K562 (cell line): Measurements from ENCODE around the gene APOL3. TPM values are rescaled to one million over a fixed set of nuclear protein-coding genes. Genes with fewer than 3 reads are reported as not detected.
"Not testable (repeated sequence)": the region's sequence is repeated elsewhere in the genome, so short reads cannot be mapped to it uniquely, and the experiment has no call there.

Experiments used
- ATAC-seq: fragments of 200-7000 bp; cut with Tn5 transposase; 3 replicates; pipeline ENCODE4 v1.9.1; 2020; ENCODE audit warnings: moderate library complexity
- BruUV-seq: library from RNA; stranded (reverse); fragments of 400-500 nt; replicated peaks from 2 replicates; lab custom pipeline; 2021; lab: Mats Ljungman, UMichigan
- CTCF ChIA-PET: fragments of 300-600 bp; formaldehyde crosslinking; extraction: SDS; loops from one replicate; lab custom pipeline; 2021; ENCODE audit warnings: low intra/inter-chr PET ratio; lab: Yijun Ruan, JAX
- POLR2A ChIA-PET: fragments of 300-600, 350-650 bp; sonication (Branson Sonifier 250); formaldehyde crosslinking; extraction: SDS; loops from one replicate; lab custom pipeline; 2021; ENCODE audit warnings: antibody characterized with exemption, inconsistent platforms; lab: Yijun Ruan, JAX
- DNase-seq, 4 experiments: peaks; one replicate each; pipeline versions ENCODE4 v3.0.0 to v3.0.0-alpha.2; 2011 to 2018; ENCODE audit warnings: low spot score in 3 of 4, mixed read lengths in 3 of 4; ENCODE audit errors: extremely low read depth in 1 of 4
- FAIRE-seq: peaks from 2 replicates; lab custom pipeline; 2011; peaks lifted over from hg19 to GRCh38; lab: Jason Lieb, UNC
- H2AFZ ChIP-seq: 2 replicates; pipeline ENCODE4 v1.6.0; 2011; ENCODE audit warnings: low read depth, low read length, control low read depth, inconsistent platforms
- H3K27ac ChIP-seq: fragments of 200-600 bp; 3 replicates; pipeline ENCODE4 v1.8.0; 2011; ENCODE audit warnings: low read depth, mild to moderate bottlenecking, control low read depth, inconsistent platforms, low read length, moderate library complexity, mixed read lengths; ENCODE audit errors: extremely low read depth
- H3K27me3 ChIP-seq, 2 experiments: fragments of 300-600 bp in 1 of 2; 2 replicates in 1 of 2; 3 replicates in 1 of 2; pipeline versions ENCODE4 v1.6.0 to v1.8.0; 2011; ENCODE audit warnings: inconsistent platforms in 2 of 2, low read length in 2 of 2, mild to moderate bottlenecking in 1 of 2, mixed read lengths in 1 of 2, moderate library complexity in 1 of 2; ENCODE audit not compliant: control insufficient read depth in 2 of 2, insufficient read depth in 2 of 2
- H3K36me3 ChIP-seq: fragments of 300-600 bp; 3 replicates; pipeline ENCODE4 v1.8.0; 2011; ENCODE audit warnings: mild to moderate bottlenecking, low read length, inconsistent platforms; ENCODE audit not compliant: control insufficient read depth, insufficient read depth
- H3K4me1 ChIP-seq, 2 experiments: fragments of 200-600 bp in 1 of 2; replicated peaks in 1 of 2; 2 replicates in 1 of 2; 3 replicates in 1 of 2; pipeline versions ENCODE4 v1.5.1 to v1.8.0; 2011; ENCODE audit warnings: inconsistent platforms in 2 of 2, low read length in 2 of 2, mild to moderate bottlenecking in 1 of 2, mixed read lengths in 1 of 2, moderate library complexity in 1 of 2; ENCODE audit not compliant: control insufficient read depth in 2 of 2, insufficient read depth in 2 of 2
- H3K4me2 ChIP-seq: 2 replicates; pipeline ENCODE4 v1.6.1; 2011; ENCODE audit warnings: low read length, control low read depth, inconsistent platforms, mixed read lengths; ENCODE audit not compliant: insufficient read depth
- H3K4me3 ChIP-seq: fragments of 200-600 bp; sonication (generic), shearing (Covaris generic); 2 replicates; pipeline ENCODE4 v1.5.1; 2016; ENCODE audit warnings: control low read depth, inconsistent platforms
- H3K79me2 ChIP-seq: fragments of 200-600 bp; 3 replicates; pipeline ENCODE4 v1.8.0; 2011; ENCODE audit warnings: low read length, inconsistent platforms; ENCODE audit not compliant: control insufficient read depth, insufficient read depth
- H3K9ac ChIP-seq, 2 experiments: 2 replicates each; pipeline versions ENCODE4 v1.6.0 to v1.6.1; 2011; ENCODE audit warnings: low read depth in 2 of 2, low read length in 2 of 2, control low read depth in 1 of 2, inconsistent platforms in 1 of 2, mild to moderate bottlenecking in 1 of 2, mixed read lengths in 1 of 2; ENCODE audit not compliant: insufficient read depth in 1 of 2
- H3K9me1 ChIP-seq: one replicate; pipeline ENCODE4 v1.6.0; 2011; ENCODE audit warnings: inconsistent platforms, mild to moderate bottlenecking, low read length, moderate library complexity; ENCODE audit not compliant: control insufficient read depth, insufficient read depth
- H3K9me3 ChIP-seq: replicated peaks from 2 replicates; pipeline ENCODE4 v1.5.1; 2011; ENCODE audit warnings: low read depth, low read length, inconsistent platforms; ENCODE audit not compliant: control insufficient read depth, insufficient read depth
- H4K20me1 ChIP-seq: replicated peaks from 2 replicates; pipeline ENCODE4 v1.6.1; 2011; ENCODE audit warnings: low read length, inconsistent platforms, mixed read lengths; ENCODE audit not compliant: control insufficient read depth, insufficient read depth
- ETV6 ChIP-seq, 3 experiments: fragments of 150-350 bp in 1 of 3; sonication (generic) in 1 of 3; formaldehyde crosslinking in 1 of 3; IDR thresholded peaks; 2 replicates each; pipeline versions ENCODE4 v1.6.1 to v1.8.0; 2014 to 2022; ENCODE audit warnings: borderline replicate concordance in 2 of 3, low read depth in 2 of 3, antibody characterized with exemption in 1 of 3, low read length in 1 of 3, mild to moderate bottlenecking in 1 of 3, missing genetic modification reagents in 1 of 3
- EWSR1 ChIP-seq: fragments of 450-650 bp; IDR thresholded peaks from 2 replicates; pipeline ENCODE4 v1.6.1; 2018; ENCODE audit warnings: borderline replicate concordance, mild to moderate bottlenecking, low read depth, moderate library complexity; ENCODE audit not compliant: partially characterized antibody
- NR2C1 ChIP-seq, 2 experiments: fragments of 450-650 bp; IDR thresholded peaks; 2 replicates each; pipeline ENCODE4 v1.6.1; 2017; ENCODE audit warnings: mild to moderate bottlenecking in 2 of 2, antibody characterized with exemption in 1 of 2, inconsistent platforms in 1 of 2, missing compliant biosample characterization in 1 of 2, missing genetic modification characterization in 1 of 2
- SMAD2 ChIP-seq: fragments of 150-350 bp; IDR thresholded peaks from 2 replicates; pipeline ENCODE4 v1.6.1; 2014; ENCODE audit warnings: low read depth, mild to moderate bottlenecking, low read length
- TARDBP ChIP-seq: fragments of 450-650 bp; IDR thresholded peaks from 2 replicates; pipeline ENCODE4 v1.6.1; 2016
- TBP ChIP-seq: optimal IDR thresholded peaks from 2 replicates; pipeline ENCODE3; 2011; ENCODE audit warnings: low read depth, low read length, improper control_type of control experiment
- THRAP3 ChIP-seq: fragments of 450-650 bp; IDR thresholded peaks from 2 replicates; pipeline ENCODE4 v1.6.1; 2016; ENCODE audit warnings: mild to moderate bottlenecking, inconsistent platforms, borderline replicate concordance
- WGBS: fragments of 100-300 bp; shearing (Covaris generic); methylation state at CpG from one replicate; pipeline ENCODE4 v1.1.6; 2016; ENCODE audit warnings: low coverage, mixed read lengths; ENCODE audit not compliant: insufficient coverage; ENCODE audit errors: missing lambda C conversion rate; 5-methylcytosine and 5-hydroxymethylcytosine counted together
- in situ Hi-C: fragments of 300-500 bp; cut with MboI; formaldehyde crosslinking; loops from 4 replicates; pipeline ENCODE4 v1.15.0; 2018; ENCODE audit warnings: inconsistent platforms, mixed read lengths
- intact Hi-C: fragments of 100-400 bp; cut with micrococcal nuclease; formaldehyde crosslinking; loops from 2 replicates; pipeline ENCODE4 v1.14.2; 2022
- polyA plus RNA-seq, 8 experiments: library from polyadenylated mRNA; depleted of rRNA in 4 of 8; stranded (reverse) in 5 of 8; unstranded in 3 of 8; fragments of >200 nt; fragmentation: Nextera tagmentation in 2 of 8; fragmentation: Illumina TruSeq in 1 of 8; extraction: Ambion mirVana in 2 of 8; extraction: Trizol in 1 of 8; gene quantifications; 2 replicates each; pipeline versions ENCODE4 v1.2.1 to v1.2.3, GENCODE V29; 2011 to 2014; ENCODE audit warnings: inconsistent platforms in 1 of 8, missing spikeins in 1 of 8
- total RNA-seq, 7 experiments: library from RNA; depleted of rRNA in 6 of 7; stranded (reverse); fragments of >200 nt in 6 of 7; fragmentation: Illumina TruSeq in 2 of 7; extraction: Trizol in 2 of 7; gene quantifications; 2 replicates each; pipeline versions ENCODE4 v1.2.1 to v1.2.3, GENCODE V29; 2011 to 2021; ENCODE audit warnings: low replicate concordance in 1 of 7

Gene APOL3
- total and polyA plus RNA-seq, 9 of the 15 experiments (the other 6 are each of a cell fraction or from before 2014, with no cell fraction given), result 0.25 to 1.1 (median 0.56) TPM; not detected in 1

GRCh38 chr22:36206255-36206654 is 45.7 kb upstream of the APOL3 start:
- CTCF ChIA-PET, result no interaction called here
- Histone ChIP-seq H3K9ac (no peak overlapping the region), H3K4me1 (peaks cover 10 to 13% of the 10 kb centered on the region in 2 experiments; a peak in 4 of 5 replicates), H3K79me2 (peaks cover 7% of the 10 kb centered on the region; the same call in 2 of the 3 replicates)
- BruUV-seq, result no TSS peak
- TF ChIP-seq SMAD2, result no peak
- TF ChIP-seq ETV6 (IDR thresholded peaks at IDR 0.05; ENCODE audit: borderline replicate concordance in 1 of 2, low read depth in 2 of 2, low read length in 1 of 2), result no peak
- TF ChIP-seq ETV6 (CRISPR knock-in tag; IDR thresholded peaks at IDR 0.05; ENCODE audit: borderline replicate concordance), result no peak
- TF ChIP-seq TARDBP, result no peak
- TF ChIP-seq NR2C1 (IDR thresholded peaks at IDR 0.05), result no peak
- TF ChIP-seq NR2C1 (tag; IDR thresholded peaks at IDR 0.05), result no peak
- TF ChIP-seq THRAP3, result no peak
- no peak for TF ChIP-seq EWSR1
- TF ChIP-seq TBP, result no peak
- TF ChIP-seq, all 486 proteins: peak for 0
- in situ Hi-C loops (no loop called here), intact Hi-C loops (no loop called here)
- POLR2A ChIA-PET, result no interaction called here
- no peaks in the 10 kb centered on the region for H3K27me3 ChIP-seq
- H3K27ac ChIP-seq, result no peak overlapping the region
- H3K4me3 ChIP-seq, result no peak overlapping the region
- no peak for DNase-seq
- no peak overlapping the region for H2AFZ ChIP-seq
- WGBS, result 89% methylated on average over 1 of the region's 1 CpG
- no peak for ATAC-seq
- H3K9me1 ChIP-seq, result no peaks in the 10 kb centered on the region
- H3K36me3 ChIP-seq, result no peaks in the 10 kb centered on the region
- H3K4me2 ChIP-seq, result no peak overlapping the region
- no peak for FAIRE-seq
- peaks cover 2% of the 10 kb centered on the region; the same call in 1 of the 2 replicates for H3K9me3 ChIP-seq
- no peaks in the 10 kb centered on the region for H4K20me1 ChIP-seq

GRCh38 chr22:36205573-36205972 is 45.0 kb upstream of the APOL3 start:
- H3K9me3 ChIP-seq, H3K27me3 ChIP-seq, FAIRE-seq, H3K4me2 ChIP-seq, ATAC-seq, DNase-seq, CTCF ChIA-PET, H3K36me3 ChIP-seq, H3K9me1 ChIP-seq, in situ Hi-C loops, BruUV-seq, H3K4me3 ChIP-seq, H4K20me1 ChIP-seq, H3K9ac ChIP-seq, H2AFZ ChIP-seq, H3K27ac ChIP-seq, intact Hi-C loops: not testable (repeated sequence)
- Histone ChIP-seq H3K79me2 (peaks cover 11% of the 10 kb centered on the region), H3K4me1 (peaks cover 10 to 17% of the 10 kb centered on the region in 2 experiments; a peak in 4 of 5 replicates)
- POLR2A ChIA-PET, result interaction anchor here (0.5 kb wide), 1 partner anchor 80 kb away, joined by 3 read pairs; no protein-coding TSS in a partner anchor
- WGBS, result 85% methylated on average over 5 of the region's 5 CpGs
